Renal cortex interstitium (tissue), 15 donors: ENCODE data around the gene MYO3B. TPM values are rescaled to one million over a fixed set of nuclear protein-coding genes. Genes with fewer than 3 reads are reported as not detected.

Source experiments
- DNase-seq, 11 donors: peaks; one replicate each; pipeline ENCODE4 v3.0.0-alpha.2; 2013; ENCODE audit warnings: low read depth in 9 of 11, low spot score in 4 of 11; ENCODE audit errors: extremely low read depth in 1 of 11
- long read RNA-seq, 16 experiments: transcript quantifications; one replicate each; lab custom pipeline, GENCODE V29; 2026
- polyA plus RNA-seq, 3 donors: library from polyadenylated mRNA; unstranded; fragments of 120-200 nt; gene quantifications; one replicate each; pipeline ENCODE4 v1.2.1, GENCODE V29; 2013; ENCODE audit not compliant: insufficient read length in 3 of 3

Gene MYO3B, protein sequence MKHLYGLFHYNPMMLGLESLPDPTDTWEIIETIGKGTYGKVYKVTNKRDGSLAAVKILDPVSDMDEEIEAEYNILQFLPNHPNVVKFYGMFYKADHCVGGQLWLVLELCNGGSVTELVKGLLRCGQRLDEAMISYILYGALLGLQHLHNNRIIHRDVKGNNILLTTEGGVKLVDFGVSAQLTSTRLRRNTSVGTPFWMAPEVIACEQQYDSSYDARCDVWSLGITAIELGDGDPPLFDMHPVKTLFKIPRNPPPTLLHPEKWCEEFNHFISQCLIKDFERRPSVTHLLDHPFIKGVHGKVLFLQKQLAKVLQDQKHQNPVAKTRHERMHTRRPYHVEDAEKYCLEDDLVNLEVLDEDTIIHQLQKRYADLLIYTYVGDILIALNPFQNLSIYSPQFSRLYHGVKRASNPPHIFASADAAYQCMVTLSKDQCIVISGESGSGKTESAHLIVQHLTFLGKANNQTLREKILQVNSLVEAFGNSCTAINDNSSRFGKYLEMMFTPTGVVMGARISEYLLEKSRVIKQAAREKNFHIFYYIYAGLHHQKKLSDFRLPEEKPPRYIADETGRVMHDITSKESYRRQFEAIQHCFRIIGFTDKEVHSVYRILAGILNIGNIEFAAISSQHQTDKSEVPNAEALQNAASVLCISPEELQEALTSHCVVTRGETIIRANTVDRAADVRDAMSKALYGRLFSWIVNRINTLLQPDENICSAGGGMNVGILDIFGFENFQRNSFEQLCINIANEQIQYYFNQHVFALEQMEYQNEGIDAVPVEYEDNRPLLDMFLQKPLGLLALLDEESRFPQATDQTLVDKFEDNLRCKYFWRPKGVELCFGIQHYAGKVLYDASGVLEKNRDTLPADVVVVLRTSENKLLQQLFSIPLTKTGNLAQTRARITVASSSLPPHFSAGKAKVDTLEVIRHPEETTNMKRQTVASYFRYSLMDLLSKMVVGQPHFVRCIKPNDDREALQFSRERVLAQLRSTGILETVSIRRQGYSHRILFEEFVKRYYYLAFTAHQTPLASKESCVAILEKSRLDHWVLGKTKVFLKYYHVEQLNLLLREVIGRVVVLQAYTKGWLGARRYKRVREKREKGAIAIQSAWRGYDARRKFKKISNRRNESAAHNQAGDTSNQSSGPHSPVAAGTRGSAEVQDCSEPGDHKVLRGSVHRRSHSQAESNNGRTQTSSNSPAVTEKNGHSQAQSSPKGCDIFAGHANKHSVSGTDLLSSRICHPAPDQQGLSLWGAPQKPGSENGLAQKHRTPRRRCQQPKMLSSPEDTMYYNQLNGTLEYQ (N-terminal part only)
- 1 to 10 TPM; 6.1 to 9.9 (median 6.6) TPM for polyA plus RNA-seq
- long read RNA-seq, donor 1, result 0 reads
- long read RNA-seq, donor 2, result 0 reads
- long read RNA-seq, donor 3, result 0 reads
- long read RNA-seq, donor 4, result 0 reads
- long read RNA-seq, donor 5, result 0 reads
- long read RNA-seq, donor 6, result 0 reads
- long read RNA-seq, donor 7, result 0 reads
- long read RNA-seq, donor 8, result 0 reads
- long read RNA-seq, donor 9, result 0 reads
- long read RNA-seq, donor 10, result 0 reads
- long read RNA-seq, donor 11, result 0 reads
- long read RNA-seq, donor 12, result 0 reads
- long read RNA-seq, donor 13, partial matches to known transcripts, result 7 of 8 reads
- long read RNA-seq, donor 13, other reads (novel, unspliced or antisense), result 0 of 8 reads
- long read RNA-seq, donor 14, result 0 reads
- long read RNA-seq, donor 15, result 0 reads
- long read RNA-seq, donor 16, result 0 reads

DNA sequence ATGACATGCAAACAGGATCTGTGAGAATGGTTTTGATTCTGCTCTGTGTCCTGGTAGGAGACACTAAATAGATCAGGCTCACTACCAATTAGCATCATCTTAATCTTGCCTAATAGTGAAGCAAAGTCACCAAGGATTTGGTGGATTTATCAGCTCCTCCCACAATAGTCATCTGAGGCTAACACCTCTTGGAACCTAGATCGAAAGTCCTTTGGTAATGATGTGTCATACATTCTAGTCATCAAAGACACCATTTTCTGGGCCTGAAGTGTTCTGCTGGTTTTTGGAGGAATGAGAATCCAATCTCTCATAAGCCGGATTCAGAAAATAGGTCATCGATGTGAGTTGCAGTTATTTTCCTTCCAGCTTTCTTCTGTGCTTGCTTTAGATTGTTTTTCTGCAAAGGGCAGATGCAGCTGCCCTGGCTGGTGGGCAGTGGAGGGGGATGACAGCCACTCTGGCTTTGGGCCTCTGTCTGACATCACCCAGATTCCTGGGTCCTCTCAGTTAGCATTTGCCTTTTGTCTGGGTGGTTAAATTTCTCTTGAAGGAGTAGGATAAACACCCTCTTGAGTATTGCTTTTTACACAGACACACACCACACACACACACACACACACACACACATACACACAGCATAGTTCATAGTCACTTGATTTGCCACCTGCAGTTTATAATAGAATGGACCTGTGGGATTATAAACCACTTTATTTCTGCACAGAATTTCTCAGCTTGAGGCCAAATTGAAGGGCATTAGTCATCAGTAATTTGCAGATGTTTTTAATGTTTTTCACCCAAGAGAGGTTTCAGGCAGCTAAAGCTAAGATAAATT is at the start of gene MYO3B:
TSS of gene MYO3B (plus strand) at position 198 of the 832 bp plus-strand sequence. CDS start at position 339, 141 bp downstream.
- DNase-seq, result no peak

DNA sequence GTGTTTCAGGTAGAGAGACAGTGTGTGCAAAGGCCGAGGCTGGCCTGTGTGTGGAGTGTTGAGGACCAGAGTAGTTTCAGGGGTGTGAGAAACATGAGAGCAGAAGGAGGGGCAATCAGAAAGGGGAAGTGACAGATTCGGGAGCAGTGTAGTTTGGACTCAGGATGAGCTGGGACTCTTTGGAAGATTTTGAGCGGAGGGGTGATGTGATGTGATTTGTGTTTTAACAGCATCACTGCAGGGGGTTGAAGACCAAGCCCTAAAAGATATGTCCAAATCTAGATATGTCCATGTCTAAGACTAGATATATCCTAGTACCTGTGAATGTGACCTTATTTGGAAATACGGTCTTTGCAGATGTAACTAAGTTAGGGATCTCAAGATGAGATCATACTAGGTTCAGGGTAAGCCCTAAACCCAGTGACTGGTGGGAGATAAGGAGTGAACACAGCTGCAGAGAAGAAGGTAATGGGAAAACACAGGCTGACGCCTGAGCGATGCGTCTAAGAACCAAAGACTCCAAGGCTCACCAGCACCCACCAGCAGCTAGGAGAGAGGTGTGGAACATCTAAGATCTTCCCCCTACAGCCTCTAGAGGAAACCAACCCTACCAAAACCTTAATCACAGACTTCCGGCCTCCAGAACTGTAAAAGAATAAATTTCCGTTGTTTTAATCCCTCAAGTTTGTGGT is 38.5 kb upstream of the MYO3B start:
- DNase-seq, result no peak

DNA sequence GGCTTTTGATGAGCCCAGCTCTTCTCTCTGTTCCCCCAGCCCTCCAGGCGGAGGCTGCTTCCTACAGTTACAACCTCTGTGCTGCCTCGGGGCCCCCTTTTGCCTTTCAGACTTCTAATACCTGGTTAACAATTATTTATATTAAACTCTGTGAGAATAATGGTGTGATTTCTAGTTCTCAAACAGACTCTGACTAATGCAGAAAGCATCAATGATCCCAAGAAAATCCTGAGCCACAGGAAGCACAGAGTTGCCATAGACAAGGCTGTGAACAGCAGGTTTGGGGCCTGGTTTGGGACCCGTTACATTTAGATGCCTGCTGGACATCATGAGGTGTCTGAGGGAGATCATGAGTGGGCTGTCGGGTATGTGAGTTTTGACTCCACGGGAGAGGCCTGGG is 37.4 kb upstream of the MYO3B start:
- no peak for DNase-seq

DNA sequence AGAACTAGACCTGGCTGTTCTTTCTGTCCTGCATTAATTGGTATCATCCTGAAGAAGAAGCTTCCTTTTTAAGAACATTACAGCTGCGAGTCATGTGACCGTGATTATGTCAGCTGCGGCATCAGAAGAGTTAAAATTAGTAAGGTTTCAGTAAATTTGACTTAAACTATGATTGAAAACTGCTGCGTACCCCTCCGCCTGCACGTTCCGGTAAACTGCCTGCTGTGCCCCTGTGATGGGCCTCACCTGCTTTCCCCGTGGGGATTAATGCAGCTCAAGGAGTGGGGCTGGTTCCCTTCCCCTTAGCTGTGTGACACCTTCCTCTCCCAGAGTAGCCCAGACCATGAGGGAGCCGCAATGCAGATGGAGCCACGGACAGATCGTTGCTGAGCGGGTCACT is 36.1 kb upstream of the MYO3B start:
- DNase-seq, result no peak

DNA sequence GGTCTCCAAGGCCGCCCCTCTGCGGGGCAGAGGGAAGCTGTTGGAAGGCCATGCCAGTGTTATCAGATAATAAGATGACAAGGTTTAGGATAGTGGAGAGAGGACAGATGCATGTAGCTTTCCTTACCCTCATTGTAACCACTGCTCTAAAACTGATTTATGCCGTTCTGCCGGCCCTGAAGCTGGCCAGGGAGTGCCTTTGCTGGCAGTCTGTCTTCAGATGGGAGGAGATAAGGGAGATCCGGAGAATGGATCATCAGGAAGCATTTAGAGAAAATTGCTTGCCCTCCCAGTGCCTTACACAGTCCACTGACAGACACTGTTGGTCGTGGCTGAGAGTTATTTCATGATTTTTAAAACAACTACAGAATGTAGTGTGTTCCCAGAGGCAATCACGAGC is 35.4 kb upstream of the MYO3B start:
- DNase-seq, result no peak

DNA sequence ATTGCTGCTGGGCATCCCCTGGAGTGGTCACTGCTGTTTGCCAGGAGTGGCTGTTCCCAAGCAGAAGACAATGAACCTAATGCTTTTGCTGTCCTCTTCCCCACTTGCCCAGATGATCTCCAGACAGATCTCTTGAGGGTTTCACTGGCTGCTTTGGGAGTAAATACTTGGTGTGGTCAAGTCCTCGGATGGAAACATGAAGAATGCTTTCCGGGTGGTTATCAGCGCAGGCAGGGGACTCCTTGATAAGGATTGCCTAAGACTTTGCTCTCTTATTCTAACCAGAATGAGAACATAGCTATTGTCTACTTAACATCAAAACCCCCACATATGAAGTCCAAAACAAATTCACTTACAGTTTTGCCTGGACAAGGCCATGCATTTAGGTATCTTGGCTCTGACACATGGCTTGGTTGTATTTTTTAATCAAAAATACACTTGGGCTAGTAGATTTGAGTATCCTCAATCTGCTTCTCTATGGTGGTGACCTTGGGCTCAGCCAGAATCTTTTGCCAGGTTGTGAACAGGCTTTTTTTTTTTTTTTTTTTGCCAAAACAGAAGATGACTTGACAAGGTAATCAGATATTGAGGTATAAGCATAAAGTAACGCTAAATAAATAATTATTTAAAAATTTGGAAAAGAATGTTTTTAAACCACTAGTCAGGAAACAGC is 34.8 kb upstream of the MYO3B start:
- no peak for DNase-seq

DNA sequence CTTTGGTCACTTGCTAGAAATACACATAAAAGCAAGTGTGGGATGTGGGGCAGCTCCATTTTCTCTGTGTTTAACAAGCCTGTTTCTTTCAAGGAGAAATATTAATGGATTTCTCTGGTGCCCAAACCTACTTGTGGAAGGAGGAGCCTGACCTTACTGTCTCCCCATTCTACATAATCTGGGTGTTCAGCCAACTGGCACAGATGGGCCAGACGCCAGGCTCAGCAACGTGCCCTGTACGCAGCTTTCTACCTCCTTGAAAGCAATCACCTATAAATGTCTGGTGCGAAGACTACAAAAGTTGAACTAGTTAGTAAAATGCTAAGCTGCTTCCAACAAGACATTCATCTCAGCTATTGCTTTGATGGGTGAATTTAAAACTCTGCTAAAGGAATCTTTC is 33.2 kb upstream of the MYO3B start:
- no peak for DNase-seq

DNA sequence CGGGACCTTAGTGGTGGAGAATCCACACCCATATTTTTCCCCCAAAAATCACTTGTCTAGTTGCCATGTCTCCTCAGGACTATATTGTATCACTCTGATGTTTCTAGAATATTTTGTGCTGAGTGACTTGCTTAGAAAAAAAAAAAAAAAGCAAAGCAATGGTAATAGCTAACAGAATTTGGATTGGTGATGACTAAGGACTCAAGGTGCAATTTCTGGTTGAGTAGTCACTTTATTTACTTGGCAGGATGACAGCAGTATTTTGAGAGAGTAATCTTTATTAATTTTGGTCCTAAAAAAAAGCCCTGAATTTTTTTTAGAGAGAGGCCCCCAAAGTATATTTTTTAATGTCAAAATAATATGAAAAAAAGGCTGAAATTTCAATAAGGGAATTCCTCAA is 32.8 kb upstream of the MYO3B start:
- DNase-seq, result no peak

DNA sequence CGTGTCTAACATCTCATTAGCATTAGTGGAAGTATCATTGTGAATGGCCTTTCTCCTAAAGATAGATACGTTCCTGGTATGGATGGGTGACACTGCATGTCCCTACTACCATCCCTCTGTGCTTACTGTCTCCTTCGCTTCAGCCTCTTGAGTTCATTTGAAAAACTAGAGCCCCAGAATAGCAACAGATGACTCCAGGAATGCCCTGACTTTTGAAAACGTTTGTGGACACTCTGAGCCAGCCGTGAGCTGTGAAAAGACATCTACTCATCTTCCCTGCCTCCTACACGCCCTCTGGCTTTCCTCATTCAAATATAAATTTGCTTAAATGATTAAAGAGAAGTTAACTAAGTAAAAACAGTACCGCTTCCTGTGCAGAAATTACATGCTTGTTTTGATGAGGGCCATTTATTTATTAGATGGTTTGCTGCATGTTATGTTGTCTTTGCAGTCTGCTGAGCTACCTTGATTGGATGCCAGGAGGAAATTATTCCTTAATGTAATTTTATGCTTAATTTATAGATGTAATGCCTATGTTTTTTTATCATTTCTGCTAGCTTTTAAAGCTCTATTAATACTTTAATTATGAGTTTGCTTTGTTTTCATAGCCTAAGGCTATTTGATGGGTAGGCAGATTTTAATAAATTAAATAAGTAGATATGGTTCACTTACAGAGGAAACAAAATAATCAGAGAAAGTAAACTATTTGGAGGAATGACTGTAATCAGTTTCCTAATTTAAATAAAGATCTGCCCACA is 32.1 kb upstream of the MYO3B start:
- DNase-seq, result peak in 1 of 11 donors; percentile 18

DNA sequence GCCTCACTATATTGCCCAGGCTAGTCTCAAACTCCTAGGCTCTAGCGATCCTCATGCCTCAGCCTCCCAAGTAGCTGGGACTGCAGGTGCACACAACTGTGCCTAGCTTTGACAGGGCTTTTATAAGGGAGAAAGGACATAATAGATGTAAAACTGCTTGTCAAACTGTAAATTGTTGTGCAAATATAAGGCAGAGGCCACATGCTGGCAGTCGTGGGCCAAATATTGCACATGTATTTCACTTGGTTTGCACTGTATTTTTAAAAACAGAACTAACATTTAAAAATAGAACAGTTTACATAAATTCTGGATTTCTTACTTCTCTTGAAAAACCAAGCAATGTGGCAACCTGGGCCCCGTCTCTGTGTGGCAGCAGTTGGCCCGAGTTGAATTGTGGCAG is 31.2 kb upstream of the MYO3B start:
- no peak for DNase-seq

DNA sequence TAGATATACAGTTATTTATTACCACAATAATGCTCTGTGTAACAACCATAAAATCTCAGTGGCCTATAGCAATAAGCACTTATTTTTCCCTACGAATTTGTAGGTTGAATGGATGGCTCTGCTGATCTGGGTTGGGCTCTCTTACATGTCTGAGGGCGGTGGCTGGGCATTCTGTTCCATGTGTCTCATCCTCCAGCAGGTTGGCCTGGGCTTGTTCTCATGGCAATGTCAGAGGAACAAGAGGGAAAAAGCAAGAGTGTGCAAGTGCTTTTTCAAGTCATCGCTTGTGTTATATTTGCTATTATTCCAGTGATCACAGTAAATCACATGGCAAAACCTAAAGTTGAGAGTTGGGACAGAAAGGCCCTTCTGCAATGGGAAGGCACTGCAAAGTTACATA is 30.4 kb upstream of the MYO3B start:
- no peak for DNase-seq

DNA sequence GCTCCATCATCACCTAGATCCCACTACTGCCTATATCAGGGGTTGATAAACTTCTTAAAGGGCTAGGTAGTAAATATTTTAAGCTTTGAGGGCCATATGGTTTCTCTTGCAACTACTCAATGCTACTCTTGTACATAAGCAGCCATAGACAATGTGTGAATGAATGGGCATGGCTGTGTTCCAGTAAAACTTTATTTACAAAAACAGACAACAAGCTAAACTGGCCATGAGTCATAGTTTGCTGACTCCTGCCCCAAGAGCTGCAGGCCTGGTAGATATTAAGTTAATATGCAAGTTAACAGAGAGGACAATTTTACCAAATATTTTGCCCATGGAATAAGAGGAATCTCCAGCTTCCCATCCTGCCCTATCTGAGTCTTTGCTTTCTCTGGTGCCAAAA is 29.8 kb upstream of the MYO3B start:
- DNase-seq, result no peak

DNA sequence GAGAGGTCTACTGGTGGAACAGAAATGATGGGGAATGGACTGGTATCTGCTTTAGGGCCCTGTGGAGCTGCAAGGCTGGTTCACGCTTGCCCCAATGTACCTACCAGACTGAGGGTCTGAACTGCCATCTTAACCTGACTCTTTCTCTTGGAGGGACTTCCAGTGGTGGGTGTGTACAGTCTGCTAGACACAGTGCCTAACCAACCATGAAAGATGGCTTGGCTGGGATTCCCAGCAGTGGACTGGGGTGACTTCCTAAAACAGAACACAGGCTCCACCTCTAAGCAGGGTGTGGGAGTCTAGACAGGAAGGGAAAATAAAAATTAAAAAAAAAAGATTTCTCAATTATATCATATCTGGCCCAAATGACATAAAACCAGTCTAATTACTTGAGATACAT is 25.5 kb upstream of the MYO3B start:
- DNase-seq, result no peak

DNA sequence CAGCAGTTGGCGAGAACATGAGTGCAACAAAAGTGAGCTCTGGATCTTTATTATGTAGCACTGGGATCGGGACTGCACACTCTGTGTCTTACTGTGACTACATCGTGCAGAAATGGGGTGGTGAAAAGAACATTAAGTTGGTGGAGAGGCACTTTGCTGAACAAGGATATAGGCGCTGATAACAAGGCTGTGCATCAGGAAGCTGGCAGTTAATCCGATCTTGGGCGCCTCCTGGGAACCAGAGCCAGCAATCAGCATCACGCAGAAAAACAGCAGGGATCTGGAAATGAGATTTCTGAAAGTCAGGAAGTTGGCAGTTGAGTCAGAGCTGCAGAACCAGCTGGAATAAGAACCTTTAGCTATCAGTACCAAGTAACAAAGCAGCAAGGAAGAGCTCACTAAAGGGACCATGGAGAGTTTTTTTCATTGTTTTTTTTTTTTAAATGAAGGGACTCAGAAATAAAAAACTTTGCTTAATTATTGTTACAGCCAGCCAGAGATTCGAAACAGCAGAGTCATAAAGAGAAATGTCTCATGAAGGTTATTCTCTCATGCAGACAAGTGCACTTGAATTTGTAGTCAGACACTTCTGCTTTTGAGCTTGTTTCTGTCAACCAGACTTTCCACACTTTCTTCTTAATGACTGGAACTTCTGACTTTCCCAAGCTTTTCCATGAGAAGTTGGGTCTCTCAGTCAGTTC is 22.8 kb upstream of the MYO3B start:
- DNase-seq, result no peak

DNA sequence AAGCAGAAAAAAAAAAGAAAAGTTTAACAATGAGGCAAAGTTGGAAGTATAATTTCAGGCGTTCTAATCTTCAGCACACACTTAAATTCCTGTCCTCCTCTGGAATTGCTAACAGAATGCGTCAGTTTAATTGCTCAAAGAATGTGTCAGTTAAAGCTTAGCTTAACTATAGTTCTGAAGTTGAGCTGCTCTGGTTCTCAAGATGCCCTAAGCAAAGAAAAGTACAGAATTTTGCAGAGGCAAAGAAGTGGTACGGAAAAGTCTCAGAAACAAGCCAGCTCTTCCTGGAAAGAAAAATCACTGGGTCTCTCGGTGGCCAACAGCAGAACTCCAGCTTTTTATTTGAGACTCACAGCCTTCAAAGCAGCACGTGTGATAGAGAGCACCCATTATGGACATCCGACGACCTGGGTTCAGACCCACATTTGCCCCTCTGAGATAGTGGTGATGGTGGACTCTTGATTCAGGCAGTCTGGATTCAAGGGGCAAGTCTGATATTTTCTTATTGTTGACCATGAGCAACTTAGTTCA is 22.2 kb upstream of the MYO3B start:
- DNase-seq, result no peak
